Breast epithelium (tissue), 4 donors: ENCODE results near the gene TLE6. TPM values are rescaled to one million over a fixed set of nuclear protein-coding genes. Genes with fewer than 3 reads are reported as not detected.
"Not testable (repeated sequence)": the region's sequence is repeated elsewhere in the genome, so short reads cannot be mapped to it uniquely, and the experiment has no call there.

Source experiments
- DNase-seq, 2 donors: peaks; one replicate each; pipeline ENCODE4 v3.0.0-alpha.2; 2019; ENCODE audit warnings: low spot score in 2 of 2
- H3K27ac ChIP-seq, 2 donors: fragments of 200-600 bp; sonication (generic) in 1 of 2; one replicate each; pipeline ENCODE4 v1.5.1; 2016 to 2019; ENCODE audit warnings: mild to moderate bottlenecking in 1 of 2
- H3K27me3 ChIP-seq, 2 donors: fragments of 200-600 bp; sonication (generic) in 1 of 2; one replicate each; pipeline versions ENCODE4 v1.5.1 to v1.6.0; 2017 to 2019; ENCODE audit warnings: control low read depth in 1 of 2, mild to moderate bottlenecking in 1 of 2
- H3K36me3 ChIP-seq: fragments of 200-600 bp; one replicate; pipeline ENCODE4 v1.5.1; 2019
- H3K4me1 ChIP-seq, 2 donors: fragments of 200-600 bp; sonication (generic); one replicate each; pipeline ENCODE4 v1.5.1; 2016 to 2019; ENCODE audit warnings: control low read depth in 1 of 2
- H3K4me3 ChIP-seq, 3 donors: fragments of 200-600 bp; sonication (generic); 1 replicate in 2 of 3; 2 replicates in 1 of 3; pipeline ENCODE4 v1.5.1; 2016 to 2019; ENCODE audit warnings: mild to moderate bottlenecking in 3 of 3, moderate library complexity in 2 of 3
- H3K9me3 ChIP-seq, 2 donors: fragments of 200-600 bp; sonication (generic) in 1 of 2; one replicate each; pipeline ENCODE4 v1.5.1; 2016 to 2019; ENCODE audit warnings: control low read depth in 1 of 2
- CTCF ChIP-seq, 3 donors: fragments of 450-650 bp; IDR thresholded peaks; one replicate each; pipeline ENCODE4 v1.5.1; 2016 to 2017; ENCODE audit warnings: antibody characterized with exemption in 3 of 3, mild to moderate bottlenecking in 3 of 3, moderate library complexity in 3 of 3
- POLR2A ChIP-seq: fragments of 450-650 bp; IDR thresholded peaks from one replicate; pipeline ENCODE4 v1.6.1; 2016; ENCODE audit warnings: antibody characterized with exemption, mild to moderate bottlenecking, moderate library complexity
- POLR2AphosphoS5 ChIP-seq, 3 donors: sonication (generic); formaldehyde crosslinking; IDR thresholded peaks; one replicate each; pipeline ENCODE4 v1.6.1; 2017; ENCODE audit warnings: antibody characterized with exemption in 3 of 3
- intact Hi-C: fragments of 100-400 bp; cut with DNase I; formaldehyde crosslinking; loops from one replicate; pipeline ENCODE4 v1.15.1; 2023; ENCODE audit warnings: low total_unique reads
- total RNA-seq, 3 donors: library from RNA; depleted of rRNA; stranded (reverse); fragments of >200 nt; gene quantifications; one replicate each; pipeline ENCODE4 v1.1.0, GENCODE V29; 2016

Gene TLE6
- total RNA-seq: 1 to 10 TPM; 1.6 to 4.3 (median 3.2) TPM

- Histone ChIP-seq H3K4me3 (peak within 1 kb of the TSS; percentile 37 to 74 (median 50)), H3K27me3 (no peaks in the 10 kb centered on the region), H3K4me1 (peaks cover 8 to 15% of the 10 kb centered on the region in 2 donors), H3K9me3 (no peaks in the 10 kb centered on the region), H3K27ac (peak within 1 kb of the TSS; percentile 41 to 70), H3K36me3 (no peaks in the 10 kb centered on the region)
- DNase-seq: peak; percentile 98
- intact Hi-C loops: no loop called here
- TF ChIP-seq POLR2A (no peak), POLR2AphosphoS5 (IDR thresholded peaks at IDR 0.05) (peak; percentile 68 to 77 (median 70)), CTCF (IDR thresholded peaks at IDR 0.05) (no peak)
These were observed at the start of gene TLE6 for GRCh38 chr19:2977001-2977745. Gene TLE6, plus strand, starts transcription at chr19:2977564. Its CDS starts 670 bp downstream, at chr19:2978234.

GRCh38 chr19:2933490-2933910, 43.9 kb upstream of the TLE6 start:
- no peak overlapping the region for H3K4me3 ChIP-seq
- intact Hi-C loops: no loop called here
- peaks cover 28 to 34% of the 10 kb centered on the region in 2 donors for H3K9me3 ChIP-seq
- H3K27me3 ChIP-seq: no peaks in the 10 kb centered on the region
- H3K36me3 ChIP-seq: peaks cover 18% of the 10 kb centered on the region
- no peaks in the 10 kb centered on the region for H3K4me1 ChIP-seq
- TF ChIP-seq POLR2A (no peak), POLR2AphosphoS5 (IDR thresholded peaks at IDR 0.05) (peak in 1 of 3 donors; percentile 17), CTCF (IDR thresholded peaks at IDR 0.05) (no peak)
- no peak overlapping the region for H3K27ac ChIP-seq
- no peak for DNase-seq

- H3K4me3 ChIP-seq, DNase-seq, H3K4me1 ChIP-seq, intact Hi-C loops, H3K27me3 ChIP-seq, H3K27ac ChIP-seq: not testable (repeated sequence)
- Histone ChIP-seq H3K9me3 (peaks cover 28 to 34% of the 10 kb centered on the region in 2 donors), H3K36me3 (peaks cover 18% of the 10 kb centered on the region)
These were observed 41.5 kb upstream of the TLE6 start for GRCh38 chr19:2935863-2936262.

- Histone ChIP-seq H3K27me3 (no peaks in the 10 kb centered on the region), H3K4me1 (peaks cover 0 to 3% of the 10 kb centered on the region in 2 donors), H3K9me3 (no peaks in the 10 kb centered on the region), H3K36me3 (no peaks in the 10 kb centered on the region), H3K4me3 (no peak overlapping the region), H3K27ac (no peak overlapping the region)
- no peak for TF ChIP-seq POLR2A
- no peak for TF ChIP-seq CTCF (IDR thresholded peaks at IDR 0.05)
- TF ChIP-seq POLR2AphosphoS5 (IDR thresholded peaks at IDR 0.05): no peak
- no peak for DNase-seq
- intact Hi-C loops: no loop called here
These were observed 34.3 kb upstream of the TLE6 start for GRCh38 chr19:2942928-2943640.

- H3K36me3 ChIP-seq: no peaks in the 10 kb centered on the region
- H3K9me3 ChIP-seq: no peaks in the 10 kb centered on the region
- TF ChIP-seq CTCF (IDR thresholded peaks at IDR 0.05): no peak
- no peak for TF ChIP-seq POLR2AphosphoS5 (IDR thresholded peaks at IDR 0.05)
- no peak for TF ChIP-seq POLR2A
- intact Hi-C loops: no loop called here
- peak overlapping the region; percentile 97 to 98 for H3K27ac ChIP-seq
- H3K4me1 ChIP-seq: peaks cover 3 to 4% of the 10 kb centered on the region in 2 donors
- no peak for DNase-seq
- peak overlapping the region; percentile 88 to 93 (median 92) for H3K4me3 ChIP-seq
- H3K27me3 ChIP-seq: no peaks in the 10 kb centered on the region
These were observed 33.0 kb upstream of the TLE6 start for GRCh38 chr19:2944403-2944774.
